Mucosa of stomach (tissue), 1 donor: ENCODE measurements around the gene UGT2B11.
"Not testable (repeated sequence)": the region's sequence is repeated elsewhere in the genome, so short reads cannot be mapped to it uniquely, and the experiment has no call there.

ENCODE experiments used
- H3K27me3 ChIP-seq: one replicate; pipeline ENCODE4 v1.7.0; 2013; ENCODE audit warnings: mild to moderate bottlenecking, low read length; ENCODE audit not compliant: control insufficient read depth, insufficient read depth
- H3K36me3 ChIP-seq: one replicate; pipeline ENCODE4 v1.7.0; 2013; ENCODE audit warnings: low read length; ENCODE audit not compliant: control insufficient read depth, insufficient read depth
- H3K4me1 ChIP-seq: one replicate; pipeline ENCODE4 v1.7.0; 2013; ENCODE audit warnings: mild to moderate bottlenecking, low read length; ENCODE audit not compliant: control insufficient read depth, insufficient read depth
- H3K4me3 ChIP-seq: one replicate; pipeline ENCODE4 v1.7.0; 2013; ENCODE audit warnings: low read length
- H3K9ac ChIP-seq: one replicate; pipeline ENCODE4 v1.7.0; 2013; ENCODE audit warnings: mild to moderate bottlenecking, low read length, moderate library complexity
- H3K9me3 ChIP-seq: one replicate; pipeline ENCODE4 v1.7.0; 2013; ENCODE audit warnings: mild to moderate bottlenecking, low read length, moderate library complexity; ENCODE audit not compliant: control insufficient read depth
- donor health status: Pancreatic carcinoma.

UGT2B11 gene

GRCh38 chr4:69198506-69198905 lies 16.0 kb downstream of the UGT2B11 start:
- not testable (repeated sequence) for H3K4me1 ChIP-seq, H3K9ac ChIP-seq, H3K9me3 ChIP-seq, H3K36me3 ChIP-seq, H3K27me3 ChIP-seq, H3K4me3 ChIP-seq

GRCh38 chr4:69196209-69196965 lies 18.2 kb downstream of the UGT2B11 start:
- Histone ChIP-seq H3K27me3 (no peaks in the 10 kb centered on the region), H3K4me3 (no peak overlapping the region), H3K36me3 (no peaks in the 10 kb centered on the region), H3K9me3 (no peaks in the 10 kb centered on the region), H3K9ac (no peak overlapping the region), H3K4me1 (peaks cover 6% of the 10 kb centered on the region)

GRCh38 chr4:69194166-69194565 lies 20.4 kb downstream of the UGT2B11 start:
- H3K9ac ChIP-seq, result no peak overlapping the region
- no peaks in the 10 kb centered on the region for H3K9me3 ChIP-seq
- H3K4me3 ChIP-seq, result no peak overlapping the region
- no peaks in the 10 kb centered on the region for H3K27me3 ChIP-seq
- peaks cover 6% of the 10 kb centered on the region for H3K4me1 ChIP-seq
- H3K36me3 ChIP-seq, result no peaks in the 10 kb centered on the region

- not testable (repeated sequence) for H3K4me1 ChIP-seq, H3K27me3 ChIP-seq, H3K9me3 ChIP-seq, H3K36me3 ChIP-seq, H3K4me3 ChIP-seq, H3K9ac ChIP-seq
These were observed 22.6 kb downstream of the UGT2B11 start for GRCh38 chr4:69191905-69192304.

- not testable (repeated sequence) for H3K27me3 ChIP-seq, H3K36me3 ChIP-seq, H3K4me1 ChIP-seq, H3K4me3 ChIP-seq, H3K9ac ChIP-seq, H3K9me3 ChIP-seq
These were observed 23.9 kb downstream of the UGT2B11 start for GRCh38 chr4:69190621-69191020.

GRCh38 chr4:69181519-69182169 lies 32.9 kb downstream of the UGT2B11 start:
- H3K4me1 ChIP-seq, H3K9me3 ChIP-seq, H3K9ac ChIP-seq, H3K4me3 ChIP-seq, H3K36me3 ChIP-seq, H3K27me3 ChIP-seq: not testable (repeated sequence)

- not testable (repeated sequence) for H3K36me3 ChIP-seq, H3K9me3 ChIP-seq, H3K4me3 ChIP-seq, H3K4me1 ChIP-seq, H3K27me3 ChIP-seq, H3K9ac ChIP-seq
These were observed 34.7 kb downstream of the UGT2B11 start for GRCh38 chr4:69179817-69180216.

GRCh38 chr4:69178751-69179205 lies 35.8 kb downstream of the UGT2B11 start:
- H3K9me3 ChIP-seq, H3K36me3 ChIP-seq, H3K27me3 ChIP-seq, H3K4me3 ChIP-seq, H3K9ac ChIP-seq, H3K4me1 ChIP-seq: not testable (repeated sequence)

- not testable (repeated sequence) for H3K9ac ChIP-seq, H3K9me3 ChIP-seq, H3K4me1 ChIP-seq, H3K4me3 ChIP-seq, H3K27me3 ChIP-seq, H3K36me3 ChIP-seq
These were observed 44.1 kb downstream of the UGT2B11 start for GRCh38 chr4:69170233-69171134.

- H3K4me3 ChIP-seq, H3K9ac ChIP-seq, H3K9me3 ChIP-seq: not testable (repeated sequence)
These were observed 45.4 kb downstream of the UGT2B11 start for GRCh38 chr4:69169171-69169570.

GRCh38 chr4:69167300-69167699 lies 47.2 kb downstream of the UGT2B11 start:
- Histone ChIP-seq H3K4me3 (no peak overlapping the region), H3K36me3 (no peaks in the 10 kb centered on the region), H3K4me1 (peaks cover 3% of the 10 kb centered on the region), H3K27me3 (no peaks in the 10 kb centered on the region), H3K9me3 (no peaks in the 10 kb centered on the region), H3K9ac (no peak overlapping the region)

More at GRCh38 chr4:69169171-69169570, 45.4 kb downstream of the UGT2B11 start:
- not testable (repeated sequence) for H3K27me3 ChIP-seq, H3K4me1 ChIP-seq, H3K36me3 ChIP-seq

GRCh38 chr4:69166376-69166775 lies 48.2 kb downstream of the UGT2B11 start:
- H3K9ac ChIP-seq, H3K36me3 ChIP-seq, H3K4me1 ChIP-seq, H3K4me3 ChIP-seq, H3K9me3 ChIP-seq, H3K27me3 ChIP-seq: not testable (repeated sequence)
